ENCODE results near the gene VAV1.
"Not testable (repeated sequence)": the region's sequence is repeated elsewhere in the genome, so short reads cannot be mapped to it uniquely, and the experiment has no call there.

The VAV1 gene

DNA sequence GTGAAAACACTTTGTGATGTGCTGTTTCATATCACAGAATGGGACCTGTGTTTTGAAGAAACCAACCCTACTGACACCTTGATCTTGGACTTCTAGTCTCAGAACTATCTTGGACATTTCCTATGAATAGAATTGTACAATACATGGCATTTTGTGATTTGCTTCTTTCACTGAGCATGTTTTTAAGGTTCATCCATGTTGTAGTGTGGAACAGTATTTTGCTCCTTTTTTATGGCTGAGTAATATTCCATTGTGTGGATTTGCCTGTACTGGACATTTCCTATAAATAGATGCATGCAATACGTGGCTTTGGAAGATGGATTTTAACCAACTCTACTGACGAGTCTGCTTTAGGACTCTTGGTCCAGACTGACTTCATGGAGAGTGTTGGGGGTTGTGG is 46.8 kb downstream of the VAV1 start:
- no peak for DNase-seq (ENCODE audit: low spot score)

DNA sequence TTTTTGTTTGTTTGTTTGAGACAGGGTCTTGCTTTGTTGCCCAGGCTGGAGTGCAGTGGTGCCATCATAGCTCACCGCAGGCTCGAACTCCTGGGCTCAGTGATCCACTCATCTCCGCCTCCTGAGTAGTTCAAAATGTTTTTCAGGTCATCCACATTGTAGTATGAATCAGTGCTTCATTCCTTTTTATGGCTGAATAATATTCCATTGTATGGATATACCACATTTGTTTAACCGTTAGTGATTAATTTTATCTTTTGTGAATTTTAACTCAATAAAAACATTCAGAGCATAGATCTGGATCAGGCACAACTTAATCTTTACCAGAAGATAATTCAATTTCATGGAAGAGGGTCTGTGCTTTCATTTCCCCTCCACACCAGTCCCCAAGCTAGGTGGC is 47.7 kb downstream of the VAV1 start:
- DNase-seq (ENCODE audit: low spot score) = no peak

DNA sequence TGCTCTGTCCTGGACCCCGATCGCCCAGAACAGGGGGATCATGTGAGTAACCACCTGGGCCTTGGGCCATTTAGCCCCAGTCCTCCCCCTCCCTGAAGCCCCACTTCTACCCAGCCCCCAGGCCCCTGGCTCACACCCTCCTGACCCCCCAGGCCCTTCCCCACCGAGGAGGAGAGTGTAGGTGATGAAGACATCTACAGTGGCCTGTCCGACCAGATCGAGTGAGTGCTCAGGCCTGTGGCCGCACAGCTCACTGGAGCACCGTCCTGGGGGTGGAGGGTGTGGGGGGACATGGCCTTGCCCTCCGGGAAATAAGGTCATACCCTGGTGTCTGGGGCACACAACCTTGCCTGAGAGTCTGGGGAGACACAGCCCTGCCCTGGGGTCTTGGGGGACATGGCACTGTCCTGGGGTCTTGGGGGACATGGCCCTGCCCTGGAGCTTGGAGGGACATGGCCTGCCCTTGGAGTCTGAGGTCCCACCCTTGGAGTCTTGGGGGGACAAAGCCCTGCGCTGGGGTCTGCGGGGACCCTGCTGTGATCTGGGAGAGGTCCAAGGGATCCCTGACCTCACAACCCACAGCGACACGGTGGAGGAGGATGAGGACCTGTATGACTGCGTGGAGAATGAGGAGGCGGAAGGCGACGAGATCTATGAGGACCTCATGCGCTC is 49.3 kb downstream of the VAV1 start:
- DNase-seq (ENCODE audit: low spot score) = no peak

DNA sequence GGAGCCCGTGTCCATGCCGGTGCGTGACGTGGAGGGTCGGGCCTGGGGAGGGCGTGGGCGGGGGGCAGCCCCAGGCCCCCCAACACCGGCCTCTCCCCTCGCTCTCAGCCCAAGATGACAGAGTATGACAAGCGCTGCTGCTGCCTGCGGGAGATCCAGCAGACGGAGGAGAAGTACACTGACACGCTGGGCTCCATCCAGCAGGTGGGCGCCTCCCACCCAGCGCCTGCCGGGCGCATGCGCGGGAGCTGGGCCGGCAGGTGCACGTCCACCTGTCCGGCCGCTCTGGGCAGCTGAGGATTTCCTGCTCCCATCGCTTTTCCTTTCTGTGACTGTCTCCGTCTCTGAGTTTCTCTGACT is 49.8 kb downstream of the VAV1 start:
- DNase-seq (ENCODE audit: low spot score) = no peak

DNA sequence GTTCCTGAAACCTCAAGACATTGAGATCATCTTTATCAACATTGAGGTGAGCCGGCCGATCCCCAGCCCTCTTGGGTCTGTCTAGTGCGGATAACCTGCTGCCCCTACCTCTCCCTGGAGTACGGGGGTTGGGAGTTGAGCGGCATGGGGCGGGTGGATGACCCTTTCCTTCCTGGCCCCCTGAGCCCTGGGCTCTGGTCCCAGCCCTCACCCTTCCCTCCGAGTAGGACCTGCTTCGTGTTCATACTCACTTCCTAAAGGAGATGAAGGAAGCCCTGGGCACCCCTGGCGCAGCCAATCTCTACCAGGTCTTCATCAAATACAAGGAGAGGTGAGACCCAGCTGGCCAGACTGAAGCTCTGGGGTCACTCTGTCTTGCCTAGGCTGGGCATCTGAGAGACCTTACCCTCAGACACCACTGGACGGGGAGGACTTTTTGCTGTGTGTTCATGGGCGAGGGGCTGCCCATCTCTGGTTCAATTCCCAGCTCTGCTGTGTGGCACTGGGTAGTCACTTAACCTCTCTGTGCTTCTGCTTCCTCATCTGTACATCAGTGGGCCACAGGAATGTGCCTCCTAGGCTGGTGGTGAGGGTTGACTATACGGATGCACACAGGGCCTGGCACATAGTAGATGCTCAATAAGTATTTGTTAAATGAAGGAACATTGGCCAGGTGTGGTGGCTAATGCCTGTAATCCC is 52.7 kb downstream of the VAV1 start:
- no peak for DNase-seq (ENCODE audit: low spot score)

DNA sequence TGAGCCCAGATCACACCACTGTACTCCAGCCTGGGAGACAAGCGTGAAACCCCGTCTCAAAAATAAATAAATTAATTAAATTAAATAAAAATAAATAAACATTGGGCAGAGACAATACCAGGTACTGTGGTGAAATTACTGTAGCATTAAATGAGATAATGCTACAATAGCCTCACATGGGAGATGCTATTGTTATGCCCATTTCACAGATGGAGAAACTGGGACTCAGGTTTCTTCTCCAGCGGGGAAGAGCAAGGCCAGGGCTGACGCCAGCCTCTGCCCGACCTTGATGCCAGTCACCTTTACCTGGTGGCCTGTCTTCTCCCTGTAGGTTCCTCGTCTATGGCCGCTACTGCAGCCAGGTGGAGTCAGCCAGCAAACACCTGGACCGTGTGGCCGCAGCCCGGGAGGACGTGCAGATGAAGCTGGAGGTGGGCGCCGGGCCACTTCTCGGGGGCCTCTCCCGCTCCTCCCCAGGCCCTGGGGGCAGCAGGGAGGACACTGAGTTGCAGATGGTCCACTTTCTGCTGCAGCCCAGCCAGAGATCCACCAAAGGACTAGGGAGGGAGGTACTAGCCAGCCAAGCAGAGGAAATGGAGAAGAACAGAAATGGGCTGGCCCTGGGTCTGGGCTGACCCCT is 53.9 kb downstream of the VAV1 start:
- no peak for DNase-seq (ENCODE audit: low spot score)

DNA sequence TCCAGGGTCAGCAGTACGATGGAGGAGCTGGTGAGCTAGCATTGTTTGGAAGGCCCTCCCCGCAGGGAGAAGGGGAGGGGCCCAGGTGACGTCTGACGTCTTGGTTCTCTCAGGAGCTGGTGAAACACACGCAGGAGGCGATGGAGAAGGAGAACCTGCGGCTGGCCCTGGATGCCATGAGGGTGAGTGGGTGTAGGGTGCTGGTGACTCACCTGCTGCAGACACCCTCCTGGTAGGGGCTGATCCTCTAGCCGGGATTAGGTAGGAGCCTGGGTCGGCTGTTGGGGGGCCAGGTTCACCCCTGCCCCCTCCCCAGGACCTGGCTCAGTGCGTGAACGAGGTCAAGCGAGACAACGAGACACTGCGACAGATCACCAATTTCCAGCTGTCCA is 55.8 kb downstream of the VAV1 start:
- no peak for DNase-seq (ENCODE audit: low spot score)

DNA sequence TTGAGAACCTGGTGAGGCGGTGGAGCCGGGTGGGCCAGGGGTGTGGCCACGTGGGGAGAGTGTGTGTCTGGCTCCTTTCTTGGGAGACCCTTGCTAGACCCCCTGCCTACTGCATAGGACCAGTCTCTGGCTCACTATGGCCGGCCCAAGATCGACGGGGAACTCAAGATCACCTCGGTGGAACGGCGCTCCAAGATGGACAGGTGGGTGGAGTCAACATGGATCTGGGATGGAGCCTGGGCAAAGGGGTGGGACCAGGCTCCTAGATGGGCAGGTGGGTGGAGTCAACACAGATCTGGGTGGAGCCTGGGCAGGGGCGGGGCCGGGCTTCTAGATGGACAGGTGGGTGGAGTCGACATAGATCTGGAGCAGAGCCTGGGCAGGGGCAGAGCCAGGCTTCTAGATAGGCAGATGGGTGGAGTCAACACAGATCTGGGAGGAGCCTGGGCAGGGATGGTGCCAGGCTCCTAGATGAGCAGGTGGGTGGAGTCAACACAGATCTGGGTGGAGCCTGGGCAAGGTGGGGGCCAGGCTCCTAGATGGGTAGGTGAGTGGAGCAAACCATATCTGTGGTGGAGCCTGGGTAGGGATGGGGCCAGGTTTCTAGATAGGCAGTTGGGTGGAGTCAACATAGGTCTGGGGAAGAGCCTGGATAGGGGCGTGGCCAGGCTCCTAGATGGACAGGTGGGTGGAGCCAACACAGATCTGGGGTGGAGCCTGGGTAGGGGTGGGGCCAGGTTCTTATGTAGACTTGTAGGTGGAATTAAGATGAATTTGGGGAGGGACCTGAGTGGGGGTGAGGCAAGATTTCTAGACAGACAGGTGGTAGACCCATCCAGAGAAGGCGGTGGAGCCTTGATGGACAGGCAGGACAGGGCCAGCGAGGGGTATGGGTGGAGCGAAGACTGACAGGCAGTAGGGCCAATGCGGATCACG is 56.5 kb downstream of the VAV1 start:
- peak; percentile 30 for DNase-seq (ENCODE audit: low spot score)

DNA sequence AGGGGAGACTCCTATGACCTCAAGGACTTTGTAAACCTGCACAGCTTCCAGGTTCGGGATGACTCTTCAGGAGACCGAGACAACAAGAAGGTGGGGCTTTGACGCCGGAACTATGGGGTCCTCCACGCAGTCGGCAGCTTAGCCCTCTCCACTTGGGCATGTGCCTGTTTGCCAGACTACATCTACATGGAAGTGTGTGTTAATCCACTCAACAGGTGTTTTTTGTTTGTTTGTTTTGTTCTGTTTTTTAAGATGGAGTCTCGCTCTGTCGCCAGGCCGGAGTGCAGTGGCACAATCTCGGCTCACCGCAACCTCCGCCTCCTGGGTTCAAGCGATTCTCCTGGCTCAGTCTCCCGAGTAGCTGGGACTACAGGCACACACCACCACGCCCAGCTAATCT is 57.3 kb downstream of the VAV1 start:
- not testable (repeated sequence) for DNase-seq (ENCODE audit: low spot score)

DNA sequence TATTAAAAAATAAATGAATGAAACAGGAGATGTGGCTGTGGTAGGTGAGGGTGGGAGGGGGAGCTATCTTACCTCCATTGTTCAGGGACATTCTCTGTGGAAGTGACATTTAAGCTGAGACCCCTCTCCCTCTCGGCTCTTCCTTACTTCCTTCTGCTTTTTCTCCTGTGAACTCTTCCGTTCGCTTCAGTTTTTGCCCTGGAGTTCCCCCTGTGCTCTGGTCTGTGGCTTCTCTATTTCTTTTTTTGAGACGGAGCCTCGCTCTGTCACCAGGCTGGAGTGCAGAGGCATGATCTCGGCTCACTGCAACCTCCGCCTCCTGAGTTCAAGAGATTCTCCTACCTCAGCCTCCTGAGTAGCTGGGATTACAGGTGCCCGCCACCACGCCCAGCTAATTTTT is 58.6 kb downstream of the VAV1 start:
- DNase-seq (ENCODE audit: low spot score) = not testable (repeated sequence)

DNA sequence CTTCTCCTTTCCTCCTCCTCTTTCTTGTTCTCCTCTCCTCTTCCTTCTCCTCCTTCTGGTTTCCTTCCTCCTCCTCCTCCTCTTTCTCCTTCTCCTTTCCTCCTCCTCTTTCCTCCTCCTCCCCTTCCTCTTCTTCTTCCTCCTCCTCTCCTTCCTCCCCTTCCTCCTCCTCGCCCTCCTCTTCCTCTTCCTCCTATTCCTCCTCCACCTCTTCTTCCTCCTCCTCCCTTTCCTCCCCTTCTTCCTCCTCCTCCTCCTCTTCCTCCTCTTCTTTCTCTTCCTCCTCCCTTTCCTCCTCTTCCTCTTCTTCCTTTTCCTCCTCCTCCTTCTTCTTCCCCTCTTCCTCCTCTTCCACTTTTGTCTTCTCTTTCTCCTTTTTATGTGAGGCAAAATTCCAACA is 59.9 kb downstream of the VAV1 start:
- no peak for DNase-seq (ENCODE audit: low spot score)

DNA sequence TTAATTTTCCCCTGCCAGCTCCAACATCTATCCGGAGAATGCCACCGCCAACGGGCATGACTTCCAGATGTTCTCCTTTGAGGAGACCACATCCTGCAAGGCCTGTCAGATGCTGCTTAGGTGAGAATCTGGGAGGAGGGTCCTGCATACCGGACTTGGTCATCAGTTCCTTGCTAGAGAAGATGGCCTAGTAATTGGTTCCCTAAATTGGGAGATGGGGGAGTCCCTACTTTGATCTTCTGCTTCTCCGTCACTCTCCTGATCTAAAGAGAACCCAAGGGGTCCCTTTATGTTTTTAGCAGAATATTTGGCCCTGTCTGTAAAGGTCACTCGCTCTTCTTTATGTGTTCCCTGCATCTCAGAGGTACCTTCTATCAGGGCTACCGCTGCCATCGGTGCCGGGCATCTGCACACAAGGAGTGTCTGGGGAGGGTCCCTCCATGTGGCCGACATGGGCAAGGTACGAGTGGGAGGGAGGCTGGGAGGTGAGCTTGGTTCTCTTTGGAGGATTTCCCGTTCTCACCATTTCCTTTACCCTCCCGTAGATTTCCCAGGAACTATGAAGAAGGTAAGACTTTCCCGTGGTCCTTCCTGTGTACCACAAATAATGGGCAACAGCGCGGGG is 60.8 kb downstream of the VAV1 start:
- DNase-seq (ENCODE audit: low spot score) = no peak

DNA sequence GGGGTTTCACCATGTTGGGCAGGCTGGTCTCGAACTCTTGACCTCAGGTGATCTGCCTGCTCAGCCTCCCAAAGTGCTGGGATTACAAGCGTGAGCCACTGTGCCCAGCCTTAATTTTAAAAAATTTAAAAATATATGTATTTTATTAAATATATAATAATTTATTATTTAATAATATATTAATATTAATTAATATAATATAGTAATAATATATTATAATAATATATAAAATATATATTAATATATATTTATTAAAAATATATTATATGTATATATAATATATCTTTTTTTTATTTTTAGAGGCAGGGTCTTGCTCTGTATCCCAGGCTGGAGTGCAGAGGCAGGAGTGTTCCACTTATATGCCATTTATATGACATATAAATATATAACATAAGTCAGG is 61.9 kb downstream of the VAV1 start:
- DNase-seq (ENCODE audit: low spot score) = no peak

DNA sequence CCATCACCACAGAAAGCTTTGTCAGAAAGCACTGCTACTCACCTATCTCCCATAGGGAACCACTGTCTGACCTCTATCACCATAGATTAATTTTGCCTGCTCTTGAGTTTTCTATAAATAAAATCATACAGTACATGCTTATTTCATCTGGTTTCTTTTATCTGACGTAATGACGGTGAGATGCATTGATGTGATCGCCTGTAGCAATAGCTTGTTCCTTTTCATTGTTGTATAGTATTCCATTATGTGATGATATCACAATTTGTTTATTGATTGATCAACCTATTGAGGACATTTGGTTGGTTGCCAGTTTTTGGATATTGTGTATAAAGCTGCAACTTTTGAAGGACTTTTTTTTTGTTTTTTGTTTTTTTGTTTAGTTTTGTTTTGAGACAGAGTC is 63.0 kb downstream of the VAV1 start:
- no peak for DNase-seq (ENCODE audit: low spot score)

DNA sequence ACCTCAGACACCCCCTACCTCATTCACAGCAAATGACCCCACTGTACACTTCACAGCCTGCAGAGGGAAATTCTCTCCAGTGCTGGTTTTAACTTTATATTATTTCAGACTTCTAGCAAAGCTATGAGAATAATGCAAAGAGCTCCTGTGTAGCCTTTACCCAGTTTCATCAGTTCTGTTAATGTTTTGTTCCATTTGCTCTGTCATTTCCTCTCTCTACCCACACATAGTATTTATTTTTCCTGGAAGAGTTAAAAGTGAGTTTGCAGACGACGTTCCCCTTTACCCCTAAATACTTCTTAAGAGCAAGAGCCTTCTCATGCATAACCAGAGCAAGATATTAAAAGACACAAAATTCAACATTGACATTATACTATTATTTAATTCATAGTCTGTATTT is 65.0 kb downstream of the VAV1 start:
- DNase-seq (ENCODE audit: low spot score) = no peak

DNA sequence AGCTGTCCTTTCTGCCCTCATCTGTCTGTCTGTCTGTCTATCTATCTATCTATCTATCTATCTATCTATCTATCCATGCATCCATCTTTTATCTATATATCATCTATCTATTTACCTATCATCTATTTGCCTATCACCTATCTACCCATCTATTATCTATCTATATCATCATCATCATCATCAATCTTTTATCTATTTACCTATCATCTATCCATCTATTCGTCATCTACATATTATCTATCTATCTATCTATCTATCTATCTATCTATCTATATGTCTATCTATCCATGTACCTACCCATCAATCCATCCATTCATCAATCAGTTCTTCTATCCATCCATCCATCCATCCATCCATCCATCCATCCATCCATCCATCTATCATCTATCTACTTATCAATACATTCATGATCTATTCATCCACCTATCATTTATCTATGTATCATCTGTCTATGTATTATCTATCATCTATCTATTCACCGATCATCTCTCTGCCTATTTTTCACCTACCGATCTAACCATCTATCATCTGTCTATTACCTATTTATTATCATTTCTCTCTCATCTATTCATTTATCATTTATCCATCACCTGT is 65.7 kb downstream of the VAV1 start:
- DNase-seq (ENCODE audit: low spot score) = no peak

DNA sequence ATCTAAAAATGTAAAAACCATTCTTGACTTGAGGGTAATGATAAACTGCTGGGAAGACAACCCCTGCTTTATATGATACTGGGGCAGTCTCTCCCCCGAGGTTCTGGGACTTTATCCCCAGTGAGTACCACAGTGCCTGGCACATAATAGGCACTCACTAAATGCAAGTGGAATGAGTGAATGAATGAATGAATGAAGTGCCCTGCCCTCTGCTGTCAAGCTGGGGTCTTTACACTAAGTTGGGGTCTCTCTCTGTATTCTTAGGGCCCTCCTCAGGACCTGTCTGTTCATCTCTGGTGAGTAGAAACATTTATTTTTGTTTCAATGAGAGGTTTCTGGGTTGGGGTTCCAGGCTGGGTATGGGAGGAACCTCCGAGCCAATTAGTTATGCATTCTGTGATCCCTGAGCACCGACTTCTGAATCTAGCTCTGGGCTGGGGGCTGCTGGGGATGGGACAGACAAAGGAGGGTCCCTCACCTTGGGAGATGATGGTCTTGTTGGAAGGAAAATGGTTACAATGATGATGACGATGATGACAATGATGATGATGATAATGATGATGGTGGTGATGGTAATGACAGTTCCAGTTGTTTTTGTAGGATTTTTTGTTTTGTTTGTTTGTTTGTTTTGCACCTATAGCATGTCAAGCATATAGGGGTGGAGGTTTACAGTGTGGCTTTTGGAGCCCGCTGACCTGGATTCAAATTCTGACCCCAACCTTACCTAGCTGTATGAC is 70.5 kb downstream of the VAV1 start:
- DNase-seq (ENCODE audit: low spot score) = no peak

DNA sequence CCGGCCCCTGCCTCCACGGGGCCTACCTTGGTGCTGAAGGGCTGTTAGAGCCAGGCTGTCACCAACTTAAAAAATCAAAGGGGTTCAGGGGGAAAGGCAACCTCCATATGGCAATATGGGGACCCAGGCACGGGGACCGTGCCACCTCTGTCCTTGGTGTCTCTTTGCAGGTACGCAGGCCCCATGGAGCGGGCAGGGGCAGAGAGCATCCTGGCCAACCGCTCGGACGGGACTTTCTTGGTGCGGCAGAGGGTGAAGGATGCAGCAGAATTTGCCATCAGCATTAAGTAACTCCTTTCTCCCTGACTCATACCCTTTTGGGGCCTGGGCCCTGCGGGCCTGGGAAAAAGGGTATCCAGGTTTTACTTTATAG is 75.3 kb downstream of the VAV1 start:
- DNase-seq (ENCODE audit: low spot score) = no peak

DNA sequence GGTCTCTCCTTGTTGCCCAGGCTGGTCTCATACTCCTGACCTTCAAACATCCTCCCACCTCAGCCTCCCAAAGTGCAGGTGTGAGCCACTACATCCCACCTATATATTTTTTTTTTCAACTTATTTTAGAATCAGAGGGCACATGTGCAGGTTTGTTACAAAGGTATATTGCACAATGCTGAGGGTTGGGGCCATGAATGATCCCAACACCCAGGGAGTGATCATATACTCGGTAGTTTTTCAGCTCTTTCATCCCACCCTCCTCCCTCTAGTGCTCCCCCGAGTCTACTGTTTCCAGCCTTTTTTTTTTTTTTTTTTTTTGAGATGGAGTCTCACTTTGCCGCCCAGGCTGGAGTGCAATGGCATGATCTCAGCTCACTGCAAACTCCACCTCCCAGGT is 76.5 kb downstream of the VAV1 start:
- DNase-seq (ENCODE audit: low spot score) = no peak

DNA sequence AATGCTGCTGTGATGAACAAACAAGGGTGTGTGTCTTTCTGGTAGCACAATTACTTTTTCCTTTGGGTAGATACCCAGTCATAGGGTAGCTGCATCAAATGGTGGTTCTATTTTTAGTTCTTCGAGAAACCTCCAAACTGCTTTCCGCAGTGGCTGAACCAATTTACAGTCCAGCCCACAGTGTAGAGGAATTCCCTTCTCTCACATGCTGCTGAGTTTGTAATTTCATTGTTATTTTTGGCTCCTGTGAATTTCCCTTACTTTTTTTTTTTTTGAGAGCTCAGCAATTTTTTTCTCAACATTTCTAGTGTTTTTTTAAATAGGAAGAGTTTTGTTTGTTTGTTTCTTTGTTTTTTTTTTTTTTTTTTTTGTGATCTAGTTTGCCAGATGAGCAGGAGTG is 77.4 kb downstream of the VAV1 start:
- DNase-seq (ENCODE audit: low spot score) = no peak

DNA sequence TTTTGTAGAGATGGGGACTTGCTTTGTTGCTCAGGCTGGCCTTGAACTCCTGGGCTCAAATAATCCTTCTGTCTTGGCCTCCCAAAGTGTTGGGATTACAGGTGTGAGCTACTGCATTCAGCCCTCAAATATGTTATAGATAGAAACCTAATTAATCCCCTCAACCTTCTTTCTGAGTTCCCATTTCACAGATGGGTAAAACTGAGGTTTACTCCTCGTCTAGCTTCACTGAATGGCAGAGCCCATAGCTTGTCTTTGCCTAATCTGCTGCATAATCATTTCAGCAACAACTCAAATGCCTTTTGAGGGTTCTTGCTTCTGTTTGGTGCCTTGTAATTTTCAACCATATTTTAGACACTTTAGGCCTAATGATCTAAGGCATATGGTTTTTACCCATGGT is 78.9 kb downstream of the VAV1 start:
- DNase-seq (ENCODE audit: low spot score) = no peak

Data from hematopoietic multipotent progenitor cell treated with erythropoietin and hydrocortisone succinate and interleukin-3 and kit ligand, for 15 days (in vitro differentiated cells).